ENCODE measurements around the gene QRFP.
"Not testable (repeated sequence)": the region's sequence is repeated elsewhere in the genome, so short reads cannot be mapped to it uniquely, and the experiment has no call there.

The QRFP gene

DNA sequence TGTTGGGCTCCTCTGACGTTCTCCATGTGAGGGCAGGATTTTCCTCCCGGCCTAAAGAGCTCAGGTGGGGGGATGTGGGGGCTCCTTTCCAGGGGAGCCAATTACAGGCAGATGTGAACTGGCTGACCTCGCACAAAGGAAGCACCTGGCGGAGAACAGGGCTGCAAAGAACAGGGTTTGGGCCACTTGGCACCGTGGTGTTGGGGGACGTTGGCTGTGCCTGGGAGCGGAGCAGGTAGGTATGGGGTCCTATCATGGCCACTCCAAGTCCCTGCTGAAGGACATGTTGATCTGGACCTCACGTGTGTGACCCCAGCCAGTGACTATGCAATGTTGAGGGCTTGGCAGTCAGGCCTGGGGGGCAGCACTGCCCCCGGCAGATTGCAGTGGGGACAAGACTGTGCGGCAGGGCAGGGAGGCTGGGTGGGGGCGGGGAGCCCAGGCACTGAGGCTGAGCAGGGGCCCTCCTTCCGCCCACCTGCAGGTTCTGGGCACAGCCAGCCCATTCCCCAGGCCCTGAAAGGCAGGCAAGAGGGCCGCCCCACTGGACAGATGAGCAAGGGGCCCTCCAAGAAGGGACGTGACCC, 23.0 kb upstream of the QRFP start:
- DNase-seq, result no peak

DNA sequence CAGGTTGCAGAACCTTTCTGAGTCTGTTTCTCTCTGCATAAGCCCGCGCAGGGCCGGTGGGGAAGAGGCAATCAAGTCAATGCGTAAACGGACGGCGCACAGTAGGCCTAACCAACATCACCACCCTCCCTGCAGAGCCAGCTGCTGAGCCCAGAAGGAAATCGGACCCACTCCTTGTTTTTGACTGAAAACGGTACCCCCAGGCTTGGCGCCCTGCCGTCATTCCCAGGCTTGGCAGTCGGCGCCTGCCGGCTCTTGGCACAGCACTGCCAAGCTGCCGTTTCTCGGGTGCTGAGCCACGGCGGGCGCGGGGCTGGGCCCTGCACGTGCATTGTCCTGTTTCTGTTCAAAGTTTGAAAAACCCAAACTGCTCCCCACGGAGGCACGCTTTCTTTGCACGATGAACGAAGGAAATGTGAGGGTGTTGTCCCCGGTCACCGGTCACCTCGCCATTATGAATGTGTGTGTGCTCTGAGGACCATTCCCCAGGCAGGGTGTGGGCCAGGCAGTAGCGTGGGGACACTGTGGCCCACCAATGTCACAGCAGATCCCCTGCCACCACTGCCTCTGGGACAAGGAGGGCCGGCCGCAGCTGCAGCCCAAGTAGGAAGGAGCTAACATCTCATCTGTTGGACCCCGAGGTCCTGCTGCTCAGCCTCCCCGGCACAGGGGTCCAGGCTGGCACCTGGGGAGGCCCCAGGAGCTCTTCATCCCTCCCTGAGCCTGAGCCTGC, 22.4 kb upstream of the QRFP start:
- no peak for DNase-seq

DNA sequence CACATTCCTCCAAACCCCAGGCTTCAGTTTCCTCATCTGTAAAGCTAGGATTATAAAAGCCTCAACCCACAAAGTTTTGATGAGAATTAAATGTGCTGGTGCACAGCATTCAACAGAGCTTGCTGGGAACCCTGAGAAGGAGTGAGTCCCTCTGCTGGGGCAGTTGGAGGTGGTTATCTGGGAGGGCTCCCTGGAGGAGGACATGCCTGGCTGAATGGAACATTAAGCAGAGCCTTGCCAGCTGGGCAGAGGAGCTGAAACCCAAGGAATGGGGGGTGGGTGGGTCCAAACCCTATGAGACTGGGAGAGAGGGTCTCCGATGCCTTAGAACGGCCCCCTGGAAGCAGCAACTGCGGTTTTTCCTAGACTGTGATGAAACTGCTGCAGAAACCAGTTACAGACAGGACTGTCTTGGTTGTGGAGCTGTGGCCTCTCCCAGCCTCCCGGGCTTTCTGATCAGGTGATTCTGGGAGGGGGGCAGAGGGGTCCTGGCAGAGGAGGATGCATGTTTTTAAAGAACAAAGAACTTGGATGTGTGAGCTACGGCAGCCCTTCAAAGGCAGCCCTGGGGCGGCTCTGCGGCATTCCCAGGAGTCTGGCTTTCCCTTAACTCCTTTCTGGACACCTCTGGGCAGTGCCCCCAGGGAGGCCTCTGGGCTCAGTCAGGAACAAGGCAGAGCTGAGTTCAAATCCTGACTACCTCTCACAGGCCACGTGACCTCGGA, 21.7 kb upstream of the QRFP start:
- DNase-seq, result no peak

DNA sequence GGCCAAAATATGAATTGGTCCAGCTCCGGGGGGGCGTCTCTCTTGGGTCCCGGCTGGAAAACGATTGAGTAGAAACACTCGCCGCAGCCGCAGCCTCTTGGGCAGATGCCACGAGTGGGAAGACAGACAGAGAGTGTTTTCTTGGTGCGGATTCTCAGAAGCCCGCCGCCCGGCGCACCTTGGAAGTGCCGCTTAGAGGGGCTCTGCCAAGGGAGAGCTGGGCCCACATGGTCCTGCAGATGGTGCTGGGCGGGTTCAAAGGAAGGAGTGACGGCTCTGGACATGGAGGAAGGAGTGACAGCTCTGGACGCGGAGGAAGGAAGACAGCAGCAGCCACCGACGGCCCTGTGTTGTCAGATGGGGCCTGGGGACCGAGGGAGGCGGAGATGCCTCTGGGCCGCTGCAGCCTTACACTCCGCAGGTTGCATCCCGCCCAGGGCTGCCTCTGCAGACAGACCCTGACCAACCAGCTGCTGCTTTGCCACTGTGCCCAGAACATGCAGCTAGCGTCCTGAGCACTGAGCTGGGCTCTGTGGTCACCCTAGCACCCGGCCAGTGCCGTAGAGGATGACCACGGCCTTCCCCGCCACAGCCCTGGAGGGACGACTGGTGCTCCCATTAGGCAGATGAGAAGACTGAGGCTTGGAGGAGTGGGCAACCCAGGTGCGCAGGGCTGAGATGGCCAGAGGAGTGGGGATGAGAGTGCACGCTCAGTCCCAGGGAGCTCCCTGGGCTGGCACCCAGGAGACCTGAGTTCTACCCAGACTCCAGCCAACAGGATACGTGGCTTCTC, 20.8 kb upstream of the QRFP start:
- no peak for DNase-seq

DNA sequence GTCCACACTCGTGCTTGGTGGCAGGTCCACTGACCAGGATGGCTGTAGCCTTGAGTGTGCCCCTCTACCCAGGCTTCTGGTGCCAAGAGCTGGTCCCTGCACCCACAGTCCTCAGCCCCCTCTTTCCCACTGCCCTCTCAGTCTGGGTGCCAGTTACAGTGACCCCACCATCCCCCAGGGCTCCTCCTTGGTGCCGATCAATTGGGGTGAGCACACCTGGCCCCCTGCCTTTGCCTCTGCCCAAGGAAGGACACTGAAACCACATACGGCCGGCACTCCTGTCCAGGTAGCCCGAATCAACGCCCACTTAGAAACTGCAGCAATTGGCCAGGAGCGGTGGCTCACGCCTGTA, 18.5 kb upstream of the QRFP start:
- DNase-seq, result no peak

DNA sequence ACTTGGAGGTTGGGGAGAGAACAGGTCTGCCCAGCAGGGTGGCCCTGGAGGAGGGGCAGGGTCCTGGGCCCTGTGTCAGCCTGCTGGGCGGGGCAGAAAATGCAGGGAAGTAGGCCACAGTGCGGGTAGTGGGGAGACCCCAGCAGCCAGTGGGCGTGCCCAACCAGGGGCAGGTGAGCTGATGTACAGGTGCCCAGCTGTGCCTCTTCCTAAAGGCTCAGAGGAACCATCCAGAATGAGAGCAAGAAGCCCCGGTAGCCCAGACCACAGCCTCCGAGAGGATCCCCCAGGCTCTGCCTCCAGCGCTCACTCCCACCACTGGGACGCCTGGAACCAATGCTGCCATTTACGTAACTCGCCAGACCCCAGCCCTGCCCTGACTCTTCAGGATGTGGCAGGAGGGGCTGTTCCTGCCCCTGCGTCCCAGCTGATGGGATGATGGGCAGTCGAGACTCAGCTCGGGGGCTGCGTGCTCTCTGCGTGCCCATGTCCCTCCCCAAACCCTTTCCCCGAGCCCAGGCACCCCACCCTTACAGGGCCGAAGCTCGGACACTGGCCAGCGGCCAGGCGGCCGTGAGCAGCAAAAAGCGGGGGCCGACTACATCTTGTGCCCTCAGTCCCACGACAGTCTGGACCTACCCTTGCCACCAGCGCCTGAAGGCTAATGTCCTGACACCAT, 17.9 kb upstream of the QRFP start:
- no peak for DNase-seq

DNA sequence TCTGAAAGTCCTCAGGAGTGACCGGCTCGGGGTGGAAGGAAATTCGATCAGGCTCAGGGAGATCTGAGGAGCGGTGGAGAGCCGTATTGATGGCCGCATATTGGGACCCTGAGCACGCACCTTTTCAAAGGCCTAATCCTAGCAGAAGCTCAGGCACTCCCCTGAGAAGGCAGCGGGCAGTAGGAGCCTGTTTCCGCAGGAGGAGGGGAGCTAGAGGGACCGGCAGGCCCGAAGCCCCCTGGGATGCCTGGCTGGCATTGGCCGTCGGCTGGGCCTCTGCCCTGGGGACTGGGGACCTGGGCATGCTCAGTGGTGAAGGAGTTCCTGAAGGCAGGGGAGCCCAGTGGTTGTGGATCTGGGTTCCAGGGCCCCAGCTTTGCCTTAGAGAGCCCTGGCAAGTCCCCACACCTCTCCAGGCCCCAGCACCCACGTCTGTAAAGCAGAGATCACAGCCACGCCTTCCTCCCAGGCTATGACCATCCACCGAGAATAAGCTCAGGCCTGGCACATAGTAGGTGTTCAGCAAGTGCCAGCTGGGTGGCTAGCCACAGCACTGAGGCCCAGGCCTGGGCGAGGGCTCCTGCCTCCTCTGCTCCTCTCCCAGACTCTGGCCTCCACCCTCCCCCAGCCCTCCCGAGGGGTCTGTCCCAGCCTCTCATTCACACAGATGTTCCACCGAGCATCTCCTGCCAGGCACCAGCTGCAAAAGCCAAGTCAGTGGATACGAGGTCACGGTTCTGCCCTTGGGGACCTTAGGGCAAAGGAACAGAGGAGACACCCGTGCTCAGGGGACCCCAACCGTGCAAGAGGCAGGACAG, 17.2 kb upstream of the QRFP start:
- no peak for DNase-seq

DNA sequence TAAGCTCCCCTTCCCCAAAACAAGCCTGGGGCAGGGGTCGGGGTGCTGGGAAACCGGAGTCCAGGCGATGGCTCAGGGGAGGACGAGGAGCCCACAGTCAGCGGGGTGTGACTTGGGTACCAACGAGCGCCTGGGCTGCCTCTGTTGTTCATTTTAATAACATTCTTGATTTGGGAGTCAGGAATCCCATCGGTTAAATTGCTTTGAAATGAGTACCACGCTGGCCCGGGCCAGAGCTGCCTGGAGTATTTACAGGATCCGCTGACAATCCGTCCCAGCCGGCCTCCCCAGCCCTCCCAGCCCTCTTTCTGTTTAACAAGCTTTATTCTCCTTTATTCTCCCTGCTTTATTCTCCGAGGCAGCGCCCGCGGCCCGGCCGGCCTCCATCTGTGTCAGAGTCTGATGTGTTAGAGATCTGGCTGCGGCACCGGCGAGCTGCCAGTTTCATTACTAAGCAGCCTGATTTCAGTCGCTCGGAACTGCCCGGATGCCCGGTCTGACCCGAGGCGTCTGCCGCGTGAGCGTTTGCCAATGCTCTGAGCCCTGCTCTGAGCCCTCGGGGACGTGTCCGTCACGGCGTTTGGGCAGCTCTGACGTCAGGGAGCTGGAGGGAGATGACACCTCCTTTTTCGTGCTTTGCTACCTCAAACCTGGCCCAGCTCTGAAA, 16.5 kb upstream of the QRFP start:
- no peak for DNase-seq

DNA sequence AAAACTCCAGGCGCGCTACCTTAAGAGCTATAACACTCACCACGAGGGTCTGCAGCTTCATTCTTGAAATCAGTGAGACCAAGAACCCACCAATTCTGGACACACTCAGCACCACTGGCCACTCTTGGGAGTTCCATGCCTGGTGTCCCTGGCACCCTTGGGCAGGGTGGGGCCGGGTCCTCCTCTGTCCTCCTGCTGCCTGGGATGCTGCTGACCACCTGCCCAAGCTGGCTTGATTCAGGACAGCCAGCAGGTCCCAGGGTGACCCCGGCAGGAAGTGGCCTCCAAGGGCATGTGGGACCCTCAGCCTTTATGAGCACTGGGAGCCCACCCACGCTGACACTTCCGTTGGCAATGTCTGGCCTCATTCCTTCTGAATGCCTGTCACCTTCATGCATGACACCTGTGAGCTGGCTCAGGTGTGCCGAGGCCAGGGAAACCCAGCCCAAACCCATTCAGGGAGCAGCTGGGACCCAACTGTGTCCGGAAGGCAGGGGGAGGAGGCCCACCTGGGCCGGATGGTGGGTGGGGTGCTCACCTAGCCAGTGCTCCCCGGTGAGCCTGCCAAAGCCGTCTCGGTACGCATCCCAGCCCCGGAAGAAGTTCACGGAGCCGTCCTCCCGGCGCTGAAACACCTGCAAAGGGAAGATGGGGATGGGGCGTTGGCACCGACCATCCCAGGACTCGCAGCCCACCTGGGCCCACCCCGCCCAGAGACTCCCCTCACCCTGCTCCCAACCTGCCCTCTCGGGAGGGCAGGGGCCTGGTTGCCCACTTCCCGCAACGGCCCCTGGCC, 14.8 kb upstream of the QRFP start:
- no peak for DNase-seq

DNA sequence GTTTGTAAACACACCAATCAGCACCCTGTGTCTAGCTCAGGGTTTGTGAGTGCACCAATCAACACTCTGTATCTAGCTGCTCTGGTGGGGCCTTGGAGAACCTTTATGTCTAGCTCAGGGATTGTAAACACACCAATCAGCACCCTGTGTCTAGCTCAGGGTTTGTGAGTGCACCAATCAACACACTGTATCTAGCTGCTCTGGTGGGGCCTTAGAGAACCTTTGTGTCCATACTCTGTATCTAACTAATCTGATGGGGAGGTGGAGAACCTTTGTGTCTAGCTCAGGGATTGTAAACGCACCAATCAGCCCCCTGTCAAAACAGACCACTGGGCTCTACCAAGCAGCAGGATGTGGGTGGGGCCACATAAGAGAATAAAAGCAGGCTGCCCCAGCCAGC, 14.1 kb upstream of the QRFP start:
- DNase-seq, result not testable (repeated sequence)

DNA sequence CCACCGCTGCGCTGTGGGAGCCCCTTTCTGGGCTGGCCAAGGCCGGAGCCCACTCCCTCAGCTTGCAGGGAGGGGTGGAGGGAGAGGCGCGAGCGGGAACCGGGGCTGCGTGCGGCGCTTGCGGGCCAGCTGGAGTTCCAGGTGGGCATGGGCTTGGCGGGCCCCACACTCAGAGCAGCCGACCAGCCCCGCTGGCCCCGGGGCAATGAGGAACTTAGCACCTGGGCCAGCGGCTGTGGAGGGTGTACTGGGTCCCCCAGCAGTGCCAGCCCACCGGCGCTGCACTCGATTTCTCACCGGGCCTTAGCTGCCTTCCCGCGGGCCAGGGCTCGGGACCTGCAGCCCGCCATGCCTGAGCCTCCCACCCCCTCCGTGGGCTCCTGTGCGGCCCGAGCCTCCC, 13.4 kb upstream of the QRFP start:
- DNase-seq, result not testable (repeated sequence)

DNA sequence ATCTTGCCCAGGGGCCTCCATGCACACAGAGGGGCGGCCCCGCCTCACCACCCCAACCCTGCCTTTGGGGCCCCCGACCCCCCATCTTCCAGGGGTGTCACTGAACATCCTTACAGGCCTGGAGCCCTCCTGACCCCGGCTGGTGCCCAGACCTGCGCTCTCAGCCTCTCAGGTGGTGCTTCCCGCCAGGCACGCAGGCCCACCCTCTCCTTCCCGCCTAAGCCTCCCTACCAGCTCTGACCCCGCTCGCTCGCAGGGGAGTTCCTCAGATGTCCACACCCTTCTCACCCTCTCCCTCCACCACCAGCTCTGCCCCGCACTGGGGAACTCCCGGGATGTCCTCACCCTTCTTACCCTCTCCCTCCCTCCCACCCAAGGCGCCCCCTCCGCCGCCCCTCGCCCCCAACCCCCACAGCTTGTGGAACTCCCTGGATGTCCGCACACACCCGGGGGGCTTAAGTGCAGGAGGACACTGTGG, 12.3 kb upstream of the QRFP start:
- no peak for DNase-seq

DNA sequence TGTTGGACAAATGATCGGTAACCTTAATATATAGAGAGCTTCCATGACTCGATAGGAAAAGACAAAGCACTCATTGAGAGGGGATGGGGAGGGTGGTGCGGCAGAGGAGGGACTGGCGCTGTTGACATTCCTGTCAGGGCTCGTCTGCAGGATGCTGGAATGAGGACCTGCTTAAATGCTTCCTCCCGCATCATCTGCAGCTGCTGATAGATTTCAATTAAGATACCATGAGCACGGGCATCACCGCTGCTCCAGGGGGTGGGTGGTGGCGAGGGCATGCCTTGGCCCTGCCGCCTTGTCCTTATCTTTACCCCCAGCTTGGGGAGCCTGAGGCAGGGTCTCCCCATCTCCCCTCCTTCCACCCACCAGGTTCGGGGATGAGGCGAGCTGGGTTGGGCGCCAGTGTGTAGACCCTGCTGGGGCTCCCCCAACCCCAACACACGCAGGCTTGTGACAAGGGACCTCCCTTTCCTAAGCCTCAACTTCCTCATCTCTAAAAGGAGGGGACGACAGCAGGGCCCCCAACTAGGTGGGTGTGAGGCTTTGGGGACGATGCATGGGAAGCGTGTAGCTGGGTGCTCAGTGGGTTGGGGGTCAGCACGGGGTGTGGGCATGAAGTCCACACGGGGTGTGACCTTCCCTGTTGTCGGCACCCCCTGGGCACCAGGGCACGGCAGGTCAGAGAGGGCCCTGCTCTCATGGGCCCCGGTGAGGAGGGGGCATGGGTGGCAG, 11.7 kb upstream of the QRFP start:
- no peak for DNase-seq

DNA sequence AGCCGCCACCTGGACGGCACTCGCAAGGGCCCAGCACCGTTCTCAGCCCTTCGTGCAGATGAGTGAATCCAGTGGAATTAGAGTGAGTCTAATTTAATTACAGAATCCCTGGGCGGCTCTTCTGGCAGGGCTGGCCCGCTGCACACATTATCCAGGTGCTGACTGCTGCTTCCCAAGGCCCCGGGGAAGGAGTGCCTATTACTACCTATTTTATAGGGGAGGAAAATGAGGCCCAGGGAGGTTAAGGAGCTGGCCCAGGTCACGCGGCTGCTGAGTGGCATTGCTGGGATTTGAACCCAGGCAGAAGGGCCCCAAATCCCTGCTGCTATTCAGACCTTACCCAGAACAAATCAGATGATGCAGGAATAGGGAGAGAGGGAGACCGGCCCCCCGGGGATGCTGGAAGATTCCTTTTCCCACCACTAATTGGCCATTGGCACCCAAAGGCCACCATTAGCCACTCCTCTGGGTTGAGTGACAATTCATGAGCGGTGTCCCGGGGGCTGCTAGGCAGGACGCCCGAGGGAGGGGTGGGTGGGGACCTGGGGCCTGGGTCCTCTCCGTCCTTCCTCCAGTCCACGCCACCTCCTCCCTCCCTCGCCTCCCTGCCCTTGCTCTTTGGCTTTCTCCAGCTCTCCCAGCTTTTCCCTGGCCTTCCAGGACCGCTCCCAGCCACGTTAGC, 10.3 kb upstream of the QRFP start:
- no peak for DNase-seq

DNA sequence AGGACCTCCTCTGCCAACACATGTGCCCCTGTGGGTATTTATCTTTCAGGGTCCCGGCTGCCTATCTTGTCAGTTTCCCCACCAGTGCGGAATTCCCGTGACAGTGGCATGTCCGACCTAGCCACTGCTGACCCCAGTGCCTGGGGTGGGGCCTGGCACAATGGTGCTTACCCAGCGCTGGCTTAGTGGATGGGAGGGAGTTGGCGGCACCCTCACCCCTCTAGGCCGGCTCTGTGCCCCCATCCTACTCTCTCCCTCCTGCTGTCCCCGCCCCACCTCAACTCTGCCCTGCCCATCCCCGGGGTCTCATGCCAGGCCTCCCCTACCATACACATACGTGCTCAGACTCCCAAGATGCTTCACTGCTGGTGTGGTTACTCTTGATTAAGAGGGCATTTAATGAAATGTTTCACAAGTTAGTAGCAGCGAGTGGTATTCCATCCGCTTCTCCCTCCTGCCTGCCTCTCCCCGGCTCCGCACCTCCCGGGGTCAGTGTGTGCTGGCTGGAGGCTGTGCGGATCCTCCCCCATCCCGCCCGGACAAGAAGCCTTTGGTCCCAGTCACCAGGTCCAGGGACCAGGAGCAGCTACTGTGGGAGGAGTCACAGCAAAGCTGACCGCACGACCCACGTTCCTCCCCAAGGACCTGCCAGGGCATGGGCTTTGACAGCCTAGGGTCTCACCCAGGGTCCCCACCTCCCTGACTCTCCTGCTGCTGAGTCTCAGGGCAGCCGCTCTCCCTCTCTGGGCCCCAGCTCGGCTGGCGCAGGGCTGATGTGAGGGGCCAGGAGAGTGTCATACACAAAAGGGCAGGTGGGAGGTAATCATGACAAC, 9.5 kb upstream of the QRFP start:
- DNase-seq, result no peak

DNA sequence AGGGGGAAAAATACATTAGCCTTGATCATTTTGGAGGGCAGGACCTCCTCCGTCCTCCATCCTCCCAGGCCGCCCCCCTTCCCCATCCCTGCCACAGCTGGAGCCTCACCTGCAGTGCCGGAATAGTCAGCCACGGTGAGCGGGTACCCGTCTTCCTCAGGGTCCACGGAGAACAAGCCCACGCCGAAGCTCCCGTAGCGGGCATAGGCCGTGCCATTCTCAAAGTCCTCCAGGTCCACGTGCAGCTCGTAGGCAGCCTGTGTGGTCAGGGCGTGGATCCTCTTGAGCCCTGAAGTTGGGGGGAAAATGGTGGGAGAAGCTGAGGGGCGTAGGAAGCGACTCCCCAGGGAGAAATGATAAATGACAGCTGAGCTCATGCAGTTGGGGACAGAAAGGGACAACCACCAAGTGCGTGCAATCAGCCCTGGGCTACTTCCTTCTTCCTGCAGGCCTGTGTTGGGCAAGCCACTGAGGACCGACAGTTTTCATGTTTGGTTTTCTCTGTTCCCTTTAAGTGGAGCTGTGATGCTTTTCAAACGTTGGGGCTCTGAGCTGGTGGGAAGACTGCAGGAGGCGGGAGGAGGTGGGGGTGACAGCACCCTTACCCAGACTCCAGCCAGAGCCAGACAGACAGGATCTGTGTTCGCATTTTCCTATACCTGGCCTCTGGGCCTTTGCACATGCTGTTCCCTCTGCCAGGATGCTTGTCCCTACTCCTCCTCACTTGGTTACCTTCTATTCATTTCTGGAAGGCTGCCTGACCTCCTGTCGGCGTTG, 8.7 kb upstream of the QRFP start:
- no peak for DNase-seq
